GM19023 (cell line): Measurements from ENCODE around the gene NMT1.

Experiments
- ATAC-seq: cut with Tn5 transposase; IDR thresholded peaks from one replicate; pipeline ENCODE4 v1.9.1; 2021; ENCODE audit warnings: mild to moderate bottlenecking, moderate library complexity; ENCODE audit not compliant: unreplicated experiment

NMT1 gene

DNA sequence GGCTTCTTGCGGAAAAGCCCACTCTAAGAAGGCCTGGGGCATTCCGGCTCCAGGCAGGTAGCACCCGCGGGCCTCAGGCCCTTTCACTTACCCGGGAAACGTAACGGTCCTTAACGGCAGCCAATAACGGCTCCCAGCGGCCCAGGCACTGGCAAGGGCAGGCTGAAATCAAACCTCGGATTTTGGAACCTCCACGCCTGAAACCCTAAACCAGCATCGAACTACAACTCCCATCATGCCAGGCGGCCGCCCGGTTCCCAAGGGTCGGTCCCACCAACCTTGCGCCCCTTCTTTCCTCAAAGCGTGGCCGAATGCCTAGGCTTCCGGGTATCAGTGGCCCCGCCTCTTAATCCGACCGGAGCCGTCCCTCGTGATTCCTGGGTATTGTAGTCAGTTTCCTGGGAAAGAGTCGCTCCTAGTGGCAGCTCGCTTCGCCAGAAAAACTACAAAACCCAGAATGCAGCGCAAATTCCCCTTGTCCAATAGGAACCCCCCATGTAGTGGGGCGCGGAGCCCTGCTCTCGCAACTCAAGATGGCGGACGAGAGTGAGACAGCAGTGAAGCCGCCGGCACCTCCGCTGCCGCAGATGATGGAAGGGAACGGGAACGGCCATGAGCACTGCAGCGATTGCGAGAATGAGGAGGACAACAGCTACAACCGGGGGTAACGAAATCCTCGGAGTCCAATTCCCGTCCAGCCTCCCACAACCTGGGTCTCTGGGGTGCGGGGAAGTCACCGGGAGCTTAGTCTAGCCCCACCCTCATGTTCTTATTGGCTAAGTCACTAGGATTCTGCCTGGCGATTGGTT lies at the start of gene NMT1:
Gene NMT1, plus strand, starts transcription at position 521 of the 809 bp plus-strand sequence. Its CDS starts 13 bp downstream, at position 534.
- ATAC-seq, result peak; percentile 86

DNA sequence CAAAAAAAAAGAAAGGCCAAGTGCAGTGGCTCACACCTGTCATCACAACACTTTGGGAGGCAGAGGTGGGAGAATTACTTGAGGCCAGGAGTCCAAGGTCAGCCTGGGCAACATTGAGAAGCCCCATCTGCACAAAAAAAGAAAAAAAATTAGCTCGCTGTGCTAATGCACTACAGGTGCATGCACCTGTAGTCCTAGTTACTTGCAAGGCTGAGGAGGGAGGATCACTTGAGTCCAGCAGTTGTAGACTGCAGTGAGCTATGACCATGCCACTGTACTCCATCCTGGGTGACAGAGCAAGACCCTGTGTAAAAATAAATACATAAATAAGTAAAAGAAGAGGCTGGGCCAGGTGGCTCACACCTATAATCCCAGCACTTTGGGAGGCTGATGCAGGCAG lies 49.4 kb upstream of the NMT1 start:
- ATAC-seq, result no peak

DNA sequence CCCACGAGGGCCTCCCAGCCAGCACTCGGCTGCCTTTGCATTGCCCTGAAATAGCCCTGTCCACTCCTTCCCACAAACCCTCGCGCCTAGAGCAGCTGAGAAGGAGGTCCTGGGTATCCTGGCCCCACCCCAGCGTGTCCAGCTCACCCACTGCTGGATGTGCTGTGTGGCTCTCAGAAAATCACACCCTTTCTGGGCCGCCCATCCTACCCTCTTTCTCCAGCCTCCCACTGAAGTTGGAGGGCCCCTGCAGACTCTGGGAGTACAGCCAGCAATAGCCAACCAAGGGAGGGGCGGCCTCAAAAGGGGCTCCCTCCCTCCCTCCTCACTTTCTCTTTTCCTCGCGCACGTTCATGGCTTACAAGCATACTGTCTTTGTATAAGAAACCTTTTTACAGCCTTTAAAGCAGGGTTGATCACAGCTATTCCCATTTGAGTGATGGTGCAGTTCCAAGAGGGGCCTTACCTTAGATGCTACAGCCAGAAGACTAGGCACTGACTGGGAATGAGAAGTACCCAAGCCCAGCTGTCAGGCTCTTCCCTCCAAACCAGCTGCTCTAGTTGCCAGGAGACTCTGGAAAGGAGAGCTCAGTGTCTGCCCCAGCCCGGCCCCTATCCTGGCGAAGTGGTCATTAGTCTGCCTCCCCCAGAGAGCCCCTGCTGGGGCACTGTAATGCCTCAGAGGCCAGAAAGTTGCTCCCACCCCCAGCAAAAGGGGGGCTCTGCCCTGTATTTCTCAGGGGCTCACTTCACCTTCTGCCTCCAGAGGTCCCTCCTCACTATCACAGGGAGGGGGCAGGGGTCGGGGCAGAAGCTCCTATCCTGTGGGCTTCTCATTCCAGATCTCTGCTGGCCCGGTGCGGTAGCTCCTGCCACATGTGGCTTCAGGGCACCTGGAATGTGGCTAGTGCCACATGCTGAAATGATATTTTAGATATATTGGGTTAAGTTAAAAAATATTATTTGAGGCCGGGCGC lies 47.8 kb upstream of the NMT1 start:
- no peak for ATAC-seq

DNA sequence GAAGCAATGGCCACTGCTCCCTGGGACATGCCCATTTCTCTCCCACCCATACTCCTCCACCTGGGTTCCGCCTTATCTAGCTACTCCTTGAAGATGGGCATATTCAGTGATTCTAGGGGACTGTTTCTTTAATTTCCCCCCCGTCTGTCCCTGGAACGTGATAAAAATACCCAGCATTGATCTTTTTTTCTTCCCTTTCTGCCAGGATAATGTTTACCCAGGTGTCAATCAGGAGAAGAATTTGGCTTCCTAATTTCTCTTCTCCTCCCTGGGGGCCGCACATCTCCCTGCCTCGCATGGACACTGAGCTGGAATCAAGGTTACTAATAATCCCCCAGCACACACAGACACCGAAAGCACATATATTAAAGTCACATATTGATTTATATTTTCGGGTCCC lies 44.9 kb upstream of the NMT1 start:
- no peak for ATAC-seq

DNA sequence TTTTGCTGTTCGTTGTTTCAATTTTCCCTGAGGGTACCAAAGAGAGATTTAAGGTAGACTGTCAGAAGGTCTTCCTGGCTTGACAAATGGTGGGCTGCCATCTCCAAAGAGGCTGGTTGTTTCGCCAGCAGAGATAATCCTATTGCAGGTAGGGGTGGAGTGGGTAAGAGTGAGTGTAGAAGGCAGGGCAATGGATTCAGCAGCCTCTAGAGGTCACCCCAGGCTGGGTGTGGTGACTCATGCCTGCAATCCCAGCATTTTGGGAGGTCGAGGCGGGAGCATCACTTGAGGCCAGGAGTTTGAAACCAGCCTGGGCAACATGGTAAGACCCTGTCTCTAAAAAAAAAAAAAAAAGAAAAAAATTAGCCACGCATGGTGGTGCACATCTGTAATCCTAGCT lies 44.3 kb upstream of the NMT1 start:
- no peak for ATAC-seq

DNA sequence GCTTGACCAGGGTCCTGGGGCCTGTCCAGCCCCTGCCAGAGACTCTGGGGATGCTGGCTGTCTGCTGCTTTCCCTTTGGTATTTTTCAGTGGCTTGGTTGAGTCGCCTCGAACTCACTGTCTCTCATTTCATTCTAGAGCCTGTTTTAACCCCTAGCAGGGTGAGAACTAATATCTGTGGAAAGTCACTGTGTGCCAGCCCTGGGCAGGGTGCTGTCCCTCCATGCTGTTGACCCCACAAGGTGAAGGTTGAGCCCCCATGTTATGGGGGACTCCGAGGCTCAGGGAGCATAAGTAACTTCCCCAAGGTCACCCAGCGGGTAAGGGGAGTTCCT lies 42.6 kb upstream of the NMT1 start:
- no peak for ATAC-seq

DNA sequence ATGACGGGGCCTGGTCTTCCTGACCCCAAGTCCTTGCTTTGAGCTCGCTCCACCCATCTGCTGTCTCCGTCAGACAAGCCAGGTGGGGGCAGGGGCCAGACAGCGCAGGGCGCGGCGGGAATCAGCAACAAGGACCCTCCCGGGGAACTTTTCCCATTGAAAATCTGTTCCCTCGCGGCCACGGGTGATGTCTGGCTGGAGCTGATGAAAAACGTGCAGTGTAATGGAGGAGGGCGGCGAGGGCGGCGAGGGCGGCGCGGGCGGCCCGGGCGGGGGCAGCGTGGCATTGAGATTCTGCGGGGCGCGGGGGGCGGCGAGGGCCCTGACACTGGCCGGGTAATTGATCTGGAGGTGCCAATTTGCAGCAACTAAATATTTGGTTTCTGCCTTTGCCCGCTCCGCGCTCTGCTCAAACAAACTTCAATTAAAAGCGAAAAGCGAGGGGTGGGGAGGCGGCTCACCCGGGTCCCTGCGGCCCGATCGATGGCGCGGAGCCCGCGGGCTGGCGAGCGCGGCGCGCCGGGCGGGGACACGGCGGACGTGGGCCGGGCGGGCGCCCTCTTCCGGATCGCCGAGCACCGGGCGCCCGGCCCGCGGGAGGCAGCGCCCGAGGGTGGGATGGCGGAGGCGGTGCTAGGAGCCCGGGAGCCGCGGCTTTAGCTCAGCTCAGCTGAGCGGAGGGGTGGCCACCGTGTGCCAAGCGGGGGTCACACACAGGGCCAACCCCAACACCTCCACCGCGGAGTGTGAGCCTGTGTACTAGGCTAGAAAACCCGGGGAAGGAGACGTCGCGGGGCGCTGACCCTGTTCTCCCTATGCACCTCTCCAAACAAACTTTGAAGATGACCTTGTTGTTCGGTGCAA lies 42.0 kb upstream of the NMT1 start:
- ATAC-seq, result no peak

DNA sequence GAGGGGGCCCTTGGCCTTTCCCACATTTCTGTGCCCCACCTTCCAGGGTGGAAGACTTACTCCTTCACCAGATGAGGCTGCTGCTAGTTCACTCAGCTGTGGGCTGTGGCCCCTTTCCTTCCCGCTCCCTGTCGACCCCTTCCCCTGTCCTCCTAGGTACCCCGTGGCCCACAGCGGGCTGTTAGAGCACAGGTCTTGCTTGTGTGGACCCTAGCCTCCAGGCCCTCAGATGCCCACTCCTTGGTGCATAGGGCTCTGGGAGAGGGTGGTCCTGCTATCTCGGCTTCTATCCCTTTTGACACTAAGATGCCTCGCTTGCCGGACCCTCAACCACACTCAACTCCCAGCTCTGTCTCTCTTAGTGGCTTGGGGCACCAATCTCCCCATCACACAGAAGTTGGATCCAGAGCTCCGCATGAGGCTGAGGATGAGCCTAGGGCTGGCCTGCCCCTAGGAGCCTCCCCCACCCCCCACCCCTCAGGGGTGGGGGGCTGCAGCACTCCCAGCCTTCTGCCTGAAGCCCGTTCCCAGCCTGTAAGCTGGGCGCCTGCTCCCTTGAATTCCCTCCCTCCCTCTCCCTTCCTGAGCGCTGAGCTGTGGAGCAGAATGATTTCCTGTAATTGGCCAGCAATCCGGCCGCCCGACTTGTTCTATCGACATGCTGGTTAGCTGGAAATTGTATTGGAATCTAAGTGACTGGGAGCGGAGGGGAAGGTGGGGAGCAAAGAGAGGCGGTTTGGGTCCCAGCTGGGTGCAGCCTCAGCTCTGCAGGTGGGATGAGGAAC lies 40.6 kb upstream of the NMT1 start:
- ATAC-seq, result no peak

DNA sequence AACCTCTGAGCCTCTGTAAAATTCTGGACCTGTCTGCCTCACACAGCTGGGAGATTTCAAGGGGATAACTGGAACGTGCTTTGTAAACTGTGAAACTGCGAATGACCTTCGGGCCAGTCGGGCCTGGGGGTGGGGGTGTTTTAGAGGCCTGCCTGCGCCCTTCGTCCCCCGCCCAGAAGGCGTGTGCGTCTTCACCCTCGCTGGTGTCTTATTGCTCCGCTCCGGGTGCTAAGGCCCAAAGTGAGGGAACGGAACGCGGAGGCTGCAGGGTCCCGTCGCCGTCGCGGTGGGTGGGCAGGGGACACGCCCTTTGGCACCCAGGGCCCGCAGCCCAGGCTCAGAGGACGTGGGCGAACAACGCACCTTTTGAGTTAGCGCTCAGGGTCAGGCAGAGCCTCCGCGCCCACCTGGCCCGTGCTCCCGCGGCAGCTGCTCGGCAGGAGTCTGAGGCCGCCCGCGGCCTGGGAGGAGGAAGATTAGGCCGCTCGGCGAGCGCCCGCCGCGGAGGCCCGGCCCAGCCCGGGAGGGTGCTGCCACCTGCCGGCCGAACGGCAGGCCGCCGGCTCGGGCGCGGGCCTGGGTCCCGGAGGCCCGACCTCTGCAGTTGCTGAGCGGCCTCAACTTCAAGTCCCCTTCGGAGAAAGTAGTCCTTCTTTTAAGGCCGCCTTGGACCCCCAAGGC lies 39.4 kb upstream of the NMT1 start:
- ATAC-seq, result no peak

DNA sequence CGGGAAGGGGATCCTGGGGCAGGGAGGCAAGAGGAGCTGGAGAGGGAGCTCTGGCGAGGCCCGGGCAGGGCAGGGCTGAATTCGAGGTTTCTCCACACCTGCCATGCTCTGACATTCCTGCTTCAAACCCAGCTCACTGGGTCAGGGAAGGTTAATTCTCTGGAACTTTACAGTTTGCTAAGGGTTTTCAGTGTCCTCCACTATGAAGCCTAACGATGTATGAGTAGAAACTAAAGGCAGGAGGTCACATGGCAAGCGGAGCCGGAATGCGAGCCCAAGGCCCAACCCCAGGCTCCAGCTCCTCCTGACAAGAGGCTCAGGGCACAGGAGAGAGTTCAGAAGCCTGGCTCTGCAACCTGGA lies 38.8 kb upstream of the NMT1 start:
- no peak for ATAC-seq

DNA sequence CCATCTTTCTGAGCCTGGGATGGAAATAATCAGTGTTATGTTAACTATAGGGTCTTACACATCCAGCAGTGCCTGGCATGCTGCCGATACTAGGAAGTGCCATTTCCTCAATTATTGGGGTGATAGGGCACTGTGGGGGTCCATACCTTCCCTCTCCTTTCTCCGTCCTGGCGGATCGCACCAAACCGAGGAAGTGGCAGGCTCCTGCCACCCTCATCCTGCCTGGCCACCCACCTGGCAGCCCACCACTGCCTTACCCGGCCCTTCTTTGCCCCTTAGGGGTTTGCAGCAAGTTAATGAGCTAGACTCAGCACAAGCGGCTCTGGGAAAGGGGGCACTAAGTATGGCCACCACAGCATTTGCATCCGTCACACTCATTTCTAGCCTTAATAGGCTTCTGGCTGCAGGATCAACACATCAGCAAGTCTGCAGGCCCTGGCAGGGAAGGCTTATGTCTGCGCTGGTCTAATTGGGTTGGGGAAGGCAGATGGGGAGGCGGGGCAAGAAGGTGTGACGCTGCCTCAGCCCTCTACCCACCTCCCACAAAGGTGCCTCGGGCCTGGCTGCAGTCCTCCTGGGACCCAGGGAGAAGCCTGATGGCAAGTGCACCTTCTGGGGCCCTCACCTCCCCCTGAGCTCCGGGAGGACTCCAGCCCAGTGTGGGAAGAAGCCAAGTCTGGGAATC lies 38.3 kb upstream of the NMT1 start:
- ATAC-seq, result no peak

DNA sequence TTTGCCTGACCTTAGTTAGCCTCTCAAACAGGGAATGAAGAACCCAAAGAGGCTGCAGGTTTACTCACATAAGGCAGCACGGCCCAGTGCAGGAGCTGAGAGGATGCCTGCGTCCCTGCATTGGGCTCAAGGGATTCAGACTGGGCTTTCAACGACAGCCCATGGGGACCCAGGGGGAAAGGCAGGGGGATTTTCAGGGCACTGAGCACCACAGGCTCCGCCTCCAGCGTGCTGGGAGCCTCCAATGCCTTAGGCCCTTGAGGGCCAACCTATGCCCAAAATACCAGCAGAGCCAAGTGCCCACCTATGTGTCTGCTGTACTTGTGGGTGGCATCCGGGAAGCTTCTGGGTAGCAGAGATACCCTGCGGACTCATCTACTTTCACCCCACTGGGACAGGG lies 32.0 kb upstream of the NMT1 start:
- no peak for ATAC-seq

DNA sequence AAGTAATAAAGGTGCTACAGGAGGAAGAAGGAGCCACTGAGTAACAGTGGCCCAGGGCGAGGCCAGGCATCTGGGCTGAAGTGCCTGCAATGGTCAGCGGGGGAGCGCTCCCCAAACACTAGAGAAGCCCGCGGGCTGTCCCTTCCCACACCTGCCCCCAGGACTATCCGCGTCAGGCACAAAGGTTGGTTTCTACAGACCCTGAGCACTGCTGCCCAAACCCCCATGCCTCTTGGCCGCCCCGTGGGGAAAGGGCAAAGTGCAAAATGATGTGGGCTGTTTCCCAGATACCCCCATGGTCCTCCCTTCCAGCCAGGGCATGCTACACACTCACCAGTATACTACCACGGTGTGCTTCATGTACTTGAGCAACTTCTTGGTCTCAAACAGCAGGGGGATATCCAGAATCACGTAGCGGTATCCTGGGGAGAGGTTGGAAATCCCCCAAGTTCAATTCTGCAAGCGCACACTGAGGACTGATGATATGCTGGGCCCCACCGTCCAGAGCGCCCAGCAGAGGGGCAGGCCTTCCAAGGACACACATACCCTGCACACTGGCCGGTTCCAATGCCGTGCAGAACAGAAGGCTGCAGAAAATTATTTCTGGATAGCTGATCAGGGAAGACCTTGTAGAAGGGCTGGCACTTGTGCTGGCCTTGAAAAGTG lies 31.2 kb upstream of the NMT1 start:
- ATAC-seq, result no peak

DNA sequence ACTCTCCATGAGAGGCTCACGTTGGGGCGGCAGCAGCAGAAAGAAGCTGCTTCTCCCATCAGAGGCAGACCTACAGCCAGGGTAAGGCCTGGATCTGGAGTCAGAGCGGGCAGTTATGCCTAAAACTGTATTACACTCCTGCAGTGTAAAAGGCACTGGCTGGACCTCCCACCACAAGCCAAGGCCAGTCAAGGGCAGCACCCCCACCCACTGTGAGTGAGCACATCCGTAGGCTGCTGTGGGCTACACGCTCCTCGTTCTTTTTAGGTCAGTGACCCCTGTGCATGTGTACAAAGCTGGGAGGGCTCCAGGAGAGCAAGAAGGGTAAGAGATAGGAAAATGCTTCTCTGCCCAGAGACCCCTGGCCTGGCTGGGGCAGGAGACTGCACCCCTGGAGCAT lies 30.4 kb upstream of the NMT1 start:
- no peak for ATAC-seq

DNA sequence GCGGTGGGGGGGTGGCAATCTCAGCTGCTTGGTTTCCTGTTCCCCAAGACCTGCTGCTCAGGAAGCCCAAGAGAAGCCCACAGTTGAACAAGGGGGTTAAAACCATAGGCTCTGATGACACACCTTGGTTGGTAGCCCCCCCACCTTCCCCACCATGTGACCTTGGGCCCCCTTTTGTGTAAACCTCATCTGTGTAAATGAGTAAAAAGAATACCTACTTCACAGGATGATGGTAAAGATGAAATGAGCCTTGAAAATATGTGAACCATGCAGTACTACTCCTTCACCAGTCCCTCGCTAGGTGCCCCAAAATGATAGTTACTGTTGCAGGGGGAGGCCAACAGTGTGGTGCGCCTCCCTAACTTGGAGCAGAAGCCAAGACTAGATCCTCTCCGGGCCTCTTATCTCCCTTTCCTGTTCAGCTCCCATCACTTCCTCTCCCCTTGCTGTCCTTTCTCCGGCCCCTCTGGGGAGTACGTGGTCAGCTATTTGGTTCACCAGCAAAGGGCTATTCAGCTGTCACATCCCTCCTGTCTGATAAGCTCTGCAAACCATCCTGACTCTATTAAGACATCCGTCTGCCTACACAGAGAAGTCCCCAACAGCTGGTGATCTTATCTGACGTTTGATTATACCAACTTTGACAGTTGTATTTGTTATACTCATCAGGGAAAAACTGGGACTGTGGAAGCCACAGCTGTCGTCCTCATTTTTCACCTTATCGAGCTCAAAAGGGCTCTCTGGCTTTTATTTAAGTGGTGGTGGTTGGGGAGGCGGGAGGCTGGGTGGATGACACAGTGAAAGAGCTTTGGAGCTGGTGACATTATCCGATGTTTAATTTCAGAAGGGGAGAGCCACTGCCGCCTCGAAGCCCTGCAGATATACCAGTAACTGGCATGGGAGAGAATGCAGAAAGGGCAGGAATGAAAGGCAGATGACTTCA lies 29.6 kb upstream of the NMT1 start:
- ATAC-seq, result no peak

DNA sequence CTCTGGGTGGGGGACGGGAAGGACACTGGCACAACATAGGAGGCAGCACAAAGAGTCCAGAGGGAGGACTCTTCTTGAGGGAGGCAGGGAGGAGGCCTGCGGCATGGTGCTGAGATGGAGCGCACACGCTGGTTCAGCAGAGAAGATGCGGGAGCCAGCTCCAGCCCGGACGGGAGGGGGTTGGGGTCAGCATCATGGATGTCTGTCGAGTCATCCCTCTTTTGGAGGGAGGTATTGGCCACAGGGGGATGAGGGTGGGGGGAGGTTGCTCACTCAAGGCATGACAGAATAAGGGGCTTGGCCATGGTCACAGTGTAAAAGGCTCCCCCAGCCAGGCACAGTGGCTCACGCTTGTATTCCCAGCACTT lies 29.0 kb upstream of the NMT1 start:
- no peak for ATAC-seq

DNA sequence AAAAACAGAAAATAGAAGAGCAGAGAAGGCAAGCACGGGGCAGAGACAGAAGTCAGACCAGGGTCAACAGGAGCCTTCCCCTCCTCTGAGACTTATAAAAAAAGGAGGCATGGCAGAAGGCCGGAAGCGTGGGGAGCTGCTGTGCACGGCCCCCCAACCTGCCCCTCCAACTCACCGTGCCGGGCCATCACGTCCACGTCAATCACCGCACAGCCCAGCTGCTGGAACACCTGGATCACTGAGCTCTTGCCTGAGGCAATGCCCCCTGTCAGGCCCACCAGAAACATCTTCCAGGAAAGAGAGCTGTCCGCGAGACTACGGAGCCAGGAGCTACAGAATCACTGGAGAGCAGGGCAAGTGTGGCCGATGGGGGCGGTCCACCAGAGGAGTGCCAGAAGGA lies 26.5 kb upstream of the NMT1 start:
- no peak for ATAC-seq

DNA sequence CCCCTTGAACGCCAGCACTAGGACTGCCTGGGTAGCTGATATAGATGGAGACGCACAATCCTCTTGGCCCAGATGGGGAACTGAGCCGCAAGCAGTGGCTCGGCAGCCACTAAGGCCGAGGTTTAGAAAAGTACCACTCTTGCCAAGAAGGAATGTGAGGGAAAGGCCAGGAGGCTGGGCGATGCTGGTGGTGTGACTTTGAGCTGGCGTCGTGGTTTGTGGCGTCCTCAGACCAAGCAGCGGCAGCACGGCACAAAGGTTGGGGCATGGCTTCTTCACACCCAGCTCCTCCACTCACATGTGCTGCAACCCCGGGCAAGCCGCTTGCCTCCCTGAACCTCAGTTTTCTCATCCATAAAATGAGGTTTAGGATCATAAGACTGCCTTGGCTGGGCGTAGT lies 25.3 kb upstream of the NMT1 start:
- no peak for ATAC-seq
